ENCODE results near the gene ECE1. TPM values are rescaled to one million over a fixed set of nuclear protein-coding genes. Genes with fewer than 3 reads are reported as not detected.

Gene ECE1
- total and polyA plus RNA-seq, 2 of the 8 experiments (the other 6 are each of a cell fraction or from before 2014, with no cell fraction given): 21.4 to 36.8 TPM

DNA sequence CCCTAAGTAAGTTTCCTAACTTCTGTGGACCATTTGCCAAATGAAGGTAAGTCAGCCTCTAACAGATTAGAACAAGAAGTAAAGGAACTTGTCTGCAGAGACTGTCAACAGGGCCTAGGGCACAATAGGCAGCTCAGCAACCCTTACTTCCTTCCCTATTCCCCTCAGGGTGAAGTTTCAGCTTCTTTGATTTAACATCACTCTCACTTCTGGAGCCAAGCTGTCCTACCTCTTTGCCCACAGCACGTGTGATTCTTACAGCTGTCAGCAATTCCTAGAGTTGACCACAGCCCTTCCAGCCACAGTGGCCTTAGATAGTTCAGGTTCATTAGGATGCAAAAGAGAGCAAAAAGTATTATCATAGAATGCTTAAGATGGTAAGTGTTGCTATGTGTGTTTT is 106.0 kb downstream of the ECE1 start:
- POLR2A ChIA-PET (ENCODE audit: partially characterized antibody): no interaction called here
- Histone ChIP-seq H3K4me2 (ENCODE audit: insufficient read depth in 1 of 2, low read depth in 2 of 2, low read length in 2 of 2) (no peak overlapping the region), H2BK20ac (ENCODE audit: low read length) (no peak overlapping the region), H4K8ac (ENCODE audit: extremely low read depth, insufficient read depth, low read length) (no peak overlapping the region), H2BK5ac (ENCODE audit: low read depth, low read length) (no peak overlapping the region), H3K18ac (ENCODE audit: extremely low read depth, low read length) (no peak overlapping the region), H2BK15ac (ENCODE audit: low read length) (no peak overlapping the region), H3K36me3 (ENCODE audit: control insufficient read depth in 2 of 4, insufficient read depth in 4 of 4, low read length in 3 of 4) (no peaks in the 10 kb centered on the region), H3K56ac (replicated peaks; ENCODE audit: insufficient read length, low read depth, low read length) (no peak overlapping the region), H3K9me3 (ENCODE audit: insufficient read depth in 2 of 2, low read depth in 1 of 2, low read length in 1 of 2) (no peaks in the 10 kb centered on the region), H3K79me2 (ENCODE audit: control insufficient read depth in 1 of 2, insufficient read depth in 2 of 2, low read length in 2 of 2) (no peaks in the 10 kb centered on the region), H3K27ac (ENCODE audit: low read depth, low read length) (no peak overlapping the region), H3K79me1 (ENCODE audit: low read depth, low read length) (no peaks in the 10 kb centered on the region), H4K20me1 (replicated peaks in 1 of 2; ENCODE audit: control insufficient read depth in 1 of 2, insufficient read depth in 2 of 2, low read length in 2 of 2) (peaks cover 2 to 5% of the 10 kb centered on the region in 2 experiments), H2AK5ac (ENCODE audit: low read depth, low read length) (no peak overlapping the region), H4K5ac (ENCODE audit: insufficient read length, low read depth, low read length) (no peak overlapping the region), H2AFZ (ENCODE audit: low read length) (no peak overlapping the region), H3K27me3 (replicated peaks in 1 of 4; ENCODE audit: control insufficient read depth in 3 of 4, extremely low read depth in 1 of 4, insufficient read depth in 3 of 4, low read length in 3 of 4) (peaks cover 28 to 59% (median 52%) of the 10 kb centered on the region in 4 experiments), H4K91ac (replicated peaks; ENCODE audit: insufficient read length, low read length) (no peak overlapping the region), H3K4me1 (replicated peaks in 1 of 4; ENCODE audit: control insufficient read depth in 3 of 4, insufficient read depth in 4 of 4, low read length in 3 of 4) (no peaks in the 10 kb centered on the region), H3K23ac (ENCODE audit: insufficient read length) (no peak overlapping the region), H3K4me3 (ENCODE audit: extremely low read depth in 1 of 4, insufficient read depth in 2 of 4, low read depth in 3 of 4, low read length in 4 of 4) (no peak overlapping the region), H3K14ac (ENCODE audit: insufficient read length) (no peak overlapping the region), H2BK120ac (replicated peaks; ENCODE audit: low read depth, low read length) (no peak overlapping the region), H3K9ac (replicated peaks in 1 of 4; ENCODE audit: extremely low read depth in 1 of 4, low read depth in 3 of 4, low read length in 3 of 4) (no peak overlapping the region), H2BK12ac (ENCODE audit: low read depth, low read length) (no peak overlapping the region), H3K4ac (replicated peaks; ENCODE audit: insufficient read length, low read depth, low read length) (no peak overlapping the region), H3K23me2 (ENCODE audit: low read depth, low read length) (no peaks in the 10 kb centered on the region)
- 83% methylated on average over 1 of the region's 1 CpG; no CpG with 5 or more reads in 1 of the 2 experiments for WGBS, 2 experiments (ENCODE audit: extremely low coverage in 1 of 2, insufficient coverage in 1 of 2, insufficient read length in 1 of 2, insufficient replicate concordance in 2 of 2, low coverage in 1 of 2, low lambda C conversion rate in 2 of 2, missing lambda C conversion rate in 1 of 2)
- DNase-seq (ENCODE audit: low read depth in 1 of 2, low spot score in 2 of 2) (no peak), FAIRE-seq (no peak)
- CTCF ChIA-PET (ENCODE audit: partially characterized antibody): interaction anchor here (1.1 to 6.3 kb wide), 4 partner anchors 8 to 138 kb away, joined by 3 to 35 read pairs (median 10); no protein-coding TSS in a partner anchor
- TF ChIP-seq CREB1 (IDR thresholded peaks at IDR 0.05): no peak
- TF ChIP-seq EZH2 (IDR thresholded peaks at IDR 0.05; ENCODE audit: low read depth, low read length, severe bottlenecking): no peak
- no peak for TF ChIP-seq POLR2AphosphoS5 (IDR thresholded peaks at IDR 0.05; ENCODE audit: low read depth, low read length)
- TF ChIP-seq RFX5 (IDR thresholded peaks at IDR 0.05; ENCODE audit: borderline replicate concordance, low read depth, low read length): no peak
- TF ChIP-seq, protein P1, sequence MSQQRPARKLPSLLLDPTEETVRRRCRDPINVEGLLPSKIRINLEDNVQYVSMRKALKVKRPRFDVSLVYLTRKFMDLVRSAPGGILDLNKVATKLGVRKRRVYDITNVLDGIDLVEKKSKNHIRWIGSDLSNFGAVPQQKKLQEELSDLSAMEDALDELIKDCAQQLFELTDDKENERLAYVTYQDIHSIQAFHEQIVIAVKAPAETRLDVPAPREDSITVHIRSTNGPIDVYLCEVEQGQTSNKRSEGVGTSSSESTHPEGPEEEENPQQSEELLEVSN (IDR thresholded peaks at IDR 0.05): no peak
- no peak for TF ChIP-seq JUND (IDR thresholded peaks at IDR 0.05; ENCODE audit: low read length)
- no peak for TF ChIP-seq ASH2L (IDR thresholded peaks at IDR 0.05; ENCODE audit: low read length)
- no peak for TF ChIP-seq TEAD4 (IDR thresholded peaks at IDR 0.05; ENCODE audit: low read depth, low read length)
- TF ChIP-seq, protein P2, sequence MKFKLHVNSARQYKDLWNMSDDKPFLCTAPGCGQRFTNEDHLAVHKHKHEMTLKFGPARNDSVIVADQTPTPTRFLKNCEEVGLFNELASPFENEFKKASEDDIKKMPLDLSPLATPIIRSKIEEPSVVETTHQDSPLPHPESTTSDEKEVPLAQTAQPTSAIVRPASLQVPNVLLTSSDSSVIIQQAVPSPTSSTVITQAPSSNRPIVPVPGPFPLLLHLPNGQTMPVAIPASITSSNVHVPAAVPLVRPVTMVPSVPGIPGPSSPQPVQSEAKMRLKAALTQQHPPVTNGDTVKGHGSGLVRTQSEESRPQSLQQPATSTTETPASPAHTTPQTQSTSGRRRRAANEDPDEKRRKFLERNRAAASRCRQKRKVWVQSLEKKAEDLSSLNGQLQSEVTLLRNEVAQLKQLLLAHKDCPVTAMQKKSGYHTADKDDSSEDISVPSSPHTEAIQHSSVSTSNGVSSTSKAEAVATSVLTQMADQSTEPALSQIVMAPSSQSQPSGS (IDR thresholded peaks at IDR 0.05; ENCODE audit: low read length): no peak
